Immature natural killer cell (primary cell): ENCODE results near the gene TMEM43. TPM values are rescaled to one million over a fixed set of nuclear protein-coding genes. Genes with fewer than 3 reads are reported as not detected.

Source experiments
- DNase-seq, 3 donors: peaks; one replicate each; pipeline ENCODE4 v3.0.0; 2022; ENCODE audit warnings: mixed read lengths in 1 of 3
- H3K27ac Mint-ChIP-seq, 6 donors: one replicate each; pipeline ENCODE4 v1.8.0; 2020; ENCODE audit warnings: mixed read lengths in 6 of 6, mild to moderate bottlenecking in 5 of 6, inconsistent platforms in 4 of 6, moderate library complexity in 3 of 6
- H3K27me3 Mint-ChIP-seq, 3 donors: one replicate each; pipeline ENCODE4 v1.8.0; 2020 to 2021; ENCODE audit warnings: low read depth in 3 of 3, mild to moderate bottlenecking in 3 of 3, mixed read lengths in 3 of 3, moderate library complexity in 3 of 3, inconsistent platforms in 1 of 3
- H3K36me3 Mint-ChIP-seq, 3 donors: one replicate each; pipeline ENCODE4 v1.8.0; 2020; ENCODE audit warnings: mixed read lengths in 3 of 3, inconsistent platforms in 2 of 3, mild to moderate bottlenecking in 2 of 3
- H3K4me1 Mint-ChIP-seq, 2 donors: one replicate each; pipeline ENCODE4 v1.8.0; 2020; ENCODE audit warnings: inconsistent platforms in 2 of 2, mild to moderate bottlenecking in 2 of 2, mixed read lengths in 2 of 2, moderate library complexity in 1 of 2
- H3K4me3 Mint-ChIP-seq, 5 donors: one replicate each; pipeline ENCODE4 v1.8.0; 2020; ENCODE audit warnings: mild to moderate bottlenecking in 5 of 5, mixed read lengths in 5 of 5, inconsistent platforms in 3 of 5, moderate library complexity in 3 of 5
- H3K9me3 Mint-ChIP-seq, 6 donors: one replicate each; pipeline ENCODE4 v1.8.0; 2020; ENCODE audit warnings: mild to moderate bottlenecking in 6 of 6, mixed read lengths in 6 of 6, inconsistent platforms in 4 of 6, moderate library complexity in 3 of 6
- polyA plus RNA-seq, 3 donors: library from polyadenylated mRNA; unstranded; fragments of 300-500 nt; fragmentation: Illumina TruSeq; gene quantifications; one replicate each; pipeline ENCODE4 v1.2.3, GENCODE V29; 2021

Gene TMEM43
- polyA plus RNA-seq, 3 donors from 2014 or later, result 78.3 to 117 (median 87.5) TPM

DNA sequence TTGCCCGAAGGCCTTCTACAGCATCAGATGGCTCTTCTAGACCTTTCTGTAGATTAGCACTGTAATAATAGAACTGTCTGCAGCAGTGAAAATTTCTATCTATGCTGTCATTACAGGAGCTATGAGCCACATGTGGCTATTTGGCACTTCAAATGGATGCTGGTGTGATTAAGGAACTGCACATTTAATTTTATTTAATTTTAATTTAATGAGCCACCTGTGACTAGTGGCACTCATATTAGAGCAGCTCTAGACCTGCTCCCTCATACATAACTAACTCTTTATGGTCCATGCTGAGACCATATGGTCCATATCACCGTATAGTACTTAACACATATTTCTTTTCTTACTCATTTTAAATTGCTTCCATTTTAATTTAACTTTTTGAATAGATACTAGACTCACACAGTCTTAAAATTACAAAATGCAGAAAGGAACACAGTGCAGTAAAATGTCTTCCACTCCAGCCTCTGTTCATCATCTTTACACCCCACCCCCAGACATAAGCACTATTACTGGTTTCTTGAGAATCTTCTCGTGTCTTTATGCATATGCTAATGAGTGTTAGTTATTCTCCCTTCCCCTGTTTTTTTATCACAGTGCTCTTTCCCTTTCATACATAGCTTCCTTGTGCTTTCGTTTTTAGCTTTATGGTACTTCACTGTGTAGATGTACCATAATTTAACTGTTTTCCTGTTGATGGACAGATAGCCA lies 63.3 kb downstream of the TMEM43 start:
- Mint-ChIP-seq H3K4me1 (peaks cover 37 to 77% of the 10 kb centered on the region in 2 donors), H3K9me3 (no peaks in the 10 kb centered on the region), H3K4me3 (no peak overlapping the region), H3K27me3 (no peaks in the 10 kb centered on the region), H3K27ac (no peak overlapping the region), H3K36me3 (peaks cover 18 to 39% (median 22%) of the 10 kb centered on the region in 3 donors)
- no peak for DNase-seq

Other genes with a start within 250 kb of the TMEM43 start
- gene WNT7A, start 245.0 kb upstream of the TMEM43 start, polyA plus RNA-seq, result not detected
- 10 to 100 TPM in 2 of 3 donors, 1 to 10 TPM in 1; 9.6 to 23.2 (median 12.4) TPM for gene CHCHD4, start 182 bp upstream of the TMEM43 start, polyA plus RNA-seq
- gene XPC, start 53.5 kb downstream of the TMEM43 start, polyA plus RNA-seq, result 10 to 100 TPM; 20.3 to 32.2 (median 22.6) TPM
- 10 to 100 TPM; 28.3 to 38.3 (median 31.5) TPM for gene LSM3, start 53.8 kb downstream of the TMEM43 start, polyA plus RNA-seq